Suprapubic skin (tissue), 4 donors: ENCODE measurements around the gene BIRC2. TPM values are rescaled to one million over a fixed set of nuclear protein-coding genes. Genes with fewer than 3 reads are reported as not detected.

Experiments
- DNase-seq, 2 donors: peaks; one replicate each; pipeline ENCODE4 v3.0.0-alpha.2; 2019; ENCODE audit warnings: low spot score in 2 of 2
- H3K27ac ChIP-seq: fragments of 200-600 bp; sonication (generic); one replicate; pipeline ENCODE4 v1.5.1; 2019
- H3K27me3 ChIP-seq: fragments of 200-600 bp; sonication (generic); one replicate; pipeline ENCODE4 v1.5.1; 2019
- H3K36me3 ChIP-seq: fragments of 200-600 bp; sonication (generic); one replicate; pipeline ENCODE4 v1.5.1; 2019
- H3K4me1 ChIP-seq: fragments of 200-600 bp; sonication (generic); one replicate; pipeline ENCODE4 v1.5.1; 2019
- H3K4me3 ChIP-seq: fragments of 200-600 bp; sonication (generic); one replicate; pipeline ENCODE4 v1.5.1; 2019; ENCODE audit warnings: mild to moderate bottlenecking
- H3K9me3 ChIP-seq: fragments of 200-600 bp; sonication (generic); one replicate; pipeline ENCODE4 v1.5.1; 2019
- EP300 ChIP-seq: sonication (generic); formaldehyde crosslinking; IDR thresholded peaks from one replicate; pipeline ENCODE4 v1.6.1; 2017; ENCODE audit warnings: antibody characterized with exemption
- POLR2A ChIP-seq, 2 donors: fragments of 450-650 bp; IDR thresholded peaks; one replicate each; pipeline ENCODE4 v1.6.1; 2017; ENCODE audit warnings: antibody characterized with exemption in 2 of 2, mild to moderate bottlenecking in 2 of 2, moderate library complexity in 2 of 2
- POLR2AphosphoS5 ChIP-seq, 3 donors: sonication (generic); formaldehyde crosslinking; IDR thresholded peaks; one replicate each; pipeline ENCODE4 v1.6.1; 2017; ENCODE audit warnings: antibody characterized with exemption in 3 of 3
- WGBS: methylation state at CpG from one replicate; pipeline ENCODE4 v1.1.5; 2018; 5-methylcytosine and 5-hydroxymethylcytosine counted together
- total RNA-seq, 4 donors: library from RNA; depleted of rRNA; stranded (reverse); fragments of >200 nt; gene quantifications; one replicate each; pipeline ENCODE4 v1.1.0, GENCODE V29; 2016
- TF ChIP-seq, protein P1 (sequence below), 2 donors: fragments of 200-600 bp in 1 of 2; fragments of 450-650 bp in 1 of 2; sonication (generic) in 1 of 2; IDR thresholded peaks; one replicate each; pipeline ENCODE4 v1.5.1; 2016 to 2019; ENCODE audit warnings: antibody characterized with exemption in 2 of 2, mild to moderate bottlenecking in 1 of 2, moderate library complexity in 1 of 2

The BIRC2 gene
- total RNA-seq, 4 donors from 2014 or later, result 56.9 to 76.5 (median 64.6) TPM

DNA sequence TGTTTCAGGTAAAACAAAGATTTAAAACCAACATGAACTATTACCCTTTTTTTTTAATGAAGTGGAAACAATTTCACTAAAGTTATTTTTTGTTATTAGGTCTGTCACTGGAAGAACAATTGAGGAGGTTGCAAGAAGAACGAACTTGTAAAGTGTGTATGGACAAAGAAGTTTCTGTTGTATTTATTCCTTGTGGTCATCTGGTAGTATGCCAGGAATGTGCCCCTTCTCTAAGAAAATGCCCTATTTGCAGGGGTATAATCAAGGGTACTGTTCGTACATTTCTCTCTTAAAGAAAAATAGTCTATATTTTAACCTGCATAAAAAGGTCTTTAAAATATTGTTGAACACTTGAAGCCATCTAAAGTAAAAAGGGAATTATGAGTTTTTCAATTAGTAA lies 30.9 kb downstream of the BIRC2 start:
- no peaks in the 10 kb centered on the region for H3K4me1 ChIP-seq
- H3K36me3 ChIP-seq, result peaks cover 55% of the 10 kb centered on the region
- no peak overlapping the region for H3K27ac ChIP-seq
- H3K27me3 ChIP-seq, result no peaks in the 10 kb centered on the region
- WGBS, result 72% methylated on average over 2 of the region's 2 CpGs
- H3K9me3 ChIP-seq, result no peaks in the 10 kb centered on the region
- no peak for DNase-seq
- no peak overlapping the region for H3K4me3 ChIP-seq
- TF ChIP-seq EP300, result no peak
- TF ChIP-seq, protein P1, sequence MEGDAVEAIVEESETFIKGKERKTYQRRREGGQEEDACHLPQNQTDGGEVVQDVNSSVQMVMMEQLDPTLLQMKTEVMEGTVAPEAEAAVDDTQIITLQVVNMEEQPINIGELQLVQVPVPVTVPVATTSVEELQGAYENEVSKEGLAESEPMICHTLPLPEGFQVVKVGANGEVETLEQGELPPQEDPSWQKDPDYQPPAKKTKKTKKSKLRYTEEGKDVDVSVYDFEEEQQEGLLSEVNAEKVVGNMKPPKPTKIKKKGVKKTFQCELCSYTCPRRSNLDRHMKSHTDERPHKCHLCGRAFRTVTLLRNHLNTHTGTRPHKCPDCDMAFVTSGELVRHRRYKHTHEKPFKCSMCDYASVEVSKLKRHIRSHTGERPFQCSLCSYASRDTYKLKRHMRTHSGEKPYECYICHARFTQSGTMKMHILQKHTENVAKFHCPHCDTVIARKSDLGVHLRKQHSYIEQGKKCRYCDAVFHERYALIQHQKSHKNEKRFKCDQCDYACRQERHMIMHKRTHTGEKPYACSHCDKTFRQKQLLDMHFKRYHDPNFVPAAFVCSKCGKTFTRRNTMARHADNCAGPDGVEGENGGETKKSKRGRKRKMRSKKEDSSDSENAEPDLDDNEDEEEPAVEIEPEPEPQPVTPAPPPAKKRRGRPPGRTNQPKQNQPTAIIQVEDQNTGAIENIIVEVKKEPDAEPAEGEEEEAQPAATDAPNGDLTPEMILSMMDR (IDR thresholded peaks at IDR 0.05), result no peak
- TF ChIP-seq POLR2A (IDR thresholded peaks at IDR 0.05), result no peak
- no peak for TF ChIP-seq POLR2AphosphoS5 (IDR thresholded peaks at IDR 0.05)

DNA sequence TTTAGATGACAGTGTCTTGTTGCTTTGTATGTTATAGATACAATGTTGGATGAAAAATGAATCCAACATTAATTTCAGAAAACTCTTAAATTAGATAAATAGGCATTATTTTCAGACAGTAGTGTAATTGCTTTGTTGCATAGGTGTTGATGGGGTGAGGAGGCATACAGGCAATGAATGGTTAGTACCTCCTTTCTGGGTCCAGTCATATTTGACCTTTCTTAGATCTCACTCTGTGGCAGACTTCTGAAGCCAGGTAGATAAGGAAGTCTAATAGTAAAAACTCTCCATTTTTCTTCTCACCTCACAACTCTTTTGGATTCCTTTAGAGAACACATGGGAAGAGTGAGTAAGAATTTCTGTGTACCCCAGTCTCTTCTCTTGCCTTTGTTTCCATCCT lies 31.8 kb downstream of the BIRC2 start:
- Histone ChIP-seq H3K27me3 (no peaks in the 10 kb centered on the region), H3K27ac (no peak overlapping the region), H3K4me1 (no peaks in the 10 kb centered on the region), H3K9me3 (no peaks in the 10 kb centered on the region), H3K36me3 (peaks cover 58% of the 10 kb centered on the region), H3K4me3 (no peak overlapping the region)
- TF ChIP-seq POLR2AphosphoS5 (IDR thresholded peaks at IDR 0.05) (no peak), POLR2A (IDR thresholded peaks at IDR 0.05) (no peak), EP300 (no peak)
- TF ChIP-seq, protein P1 (IDR thresholded peaks at IDR 0.05), result no peak
- DNase-seq, result no peak

DNA sequence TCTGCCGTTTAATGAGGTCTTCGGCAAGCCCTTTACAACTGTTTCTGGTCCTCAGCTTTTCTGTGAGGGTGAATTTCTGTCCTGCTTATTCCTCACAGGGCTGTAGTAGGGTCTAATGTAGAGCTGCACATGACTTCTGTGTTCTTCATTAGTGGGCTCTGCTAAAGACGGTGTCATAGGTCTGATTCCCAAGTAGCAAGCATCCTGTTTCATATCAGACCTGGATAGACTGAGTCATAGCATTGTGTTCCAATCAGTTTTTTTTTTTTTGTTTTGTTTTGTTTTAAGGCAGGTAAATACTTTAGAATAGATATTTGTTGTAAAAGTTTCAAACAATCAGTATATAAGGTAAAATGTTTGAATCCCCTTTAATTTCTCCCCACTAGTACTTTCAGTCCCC lies 35.4 kb downstream of the BIRC2 start:
- Histone ChIP-seq H3K9me3 (no peaks in the 10 kb centered on the region), H3K27ac (no peak overlapping the region), H3K4me3 (no peak overlapping the region), H3K4me1 (no peaks in the 10 kb centered on the region), H3K36me3 (peaks cover 71% of the 10 kb centered on the region), H3K27me3 (no peaks in the 10 kb centered on the region)
- DNase-seq, result no peak
- no peak for TF ChIP-seq POLR2A (IDR thresholded peaks at IDR 0.05)
- TF ChIP-seq EP300, result no peak
- TF ChIP-seq, protein P1 (IDR thresholded peaks at IDR 0.05), result no peak
- TF ChIP-seq POLR2AphosphoS5 (IDR thresholded peaks at IDR 0.05), result no peak
- WGBS, result 92% methylated on average over 3 of the region's 3 CpGs

DNA sequence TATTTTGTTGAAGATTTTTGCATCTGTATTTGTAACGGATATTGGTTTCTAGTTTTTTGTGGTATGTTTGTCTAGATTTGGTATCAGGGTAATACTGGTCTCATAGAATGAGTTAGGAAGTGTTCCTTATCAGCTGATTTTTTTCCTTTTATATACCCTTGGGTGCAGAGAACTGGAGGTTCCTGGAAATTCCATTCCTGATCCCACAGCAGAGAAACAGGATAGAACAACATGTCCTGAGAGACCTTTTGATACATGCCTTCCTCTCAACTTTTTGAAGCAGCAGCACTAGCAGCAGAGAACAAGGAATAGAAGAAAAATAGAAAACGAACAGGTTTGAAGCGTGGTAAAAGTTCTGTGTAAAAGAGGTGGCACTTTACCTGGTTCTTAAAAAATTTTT lies 36.8 kb downstream of the BIRC2 start:
- H3K9me3 ChIP-seq, result no peaks in the 10 kb centered on the region
- H3K27me3 ChIP-seq, result no peaks in the 10 kb centered on the region
- TF ChIP-seq EP300, result no peak
- TF ChIP-seq, protein P1 (IDR thresholded peaks at IDR 0.05), result no peak
- TF ChIP-seq POLR2AphosphoS5 (IDR thresholded peaks at IDR 0.05), result no peak
- no peak for TF ChIP-seq POLR2A (IDR thresholded peaks at IDR 0.05)
- H3K4me3 ChIP-seq, result no peak overlapping the region
- 91% methylated on average over 3 of the region's 3 CpGs for WGBS
- H3K4me1 ChIP-seq, result no peaks in the 10 kb centered on the region
- H3K27ac ChIP-seq, result no peak overlapping the region
- DNase-seq, result no peak
- peaks cover 62% of the 10 kb centered on the region for H3K36me3 ChIP-seq

DNA sequence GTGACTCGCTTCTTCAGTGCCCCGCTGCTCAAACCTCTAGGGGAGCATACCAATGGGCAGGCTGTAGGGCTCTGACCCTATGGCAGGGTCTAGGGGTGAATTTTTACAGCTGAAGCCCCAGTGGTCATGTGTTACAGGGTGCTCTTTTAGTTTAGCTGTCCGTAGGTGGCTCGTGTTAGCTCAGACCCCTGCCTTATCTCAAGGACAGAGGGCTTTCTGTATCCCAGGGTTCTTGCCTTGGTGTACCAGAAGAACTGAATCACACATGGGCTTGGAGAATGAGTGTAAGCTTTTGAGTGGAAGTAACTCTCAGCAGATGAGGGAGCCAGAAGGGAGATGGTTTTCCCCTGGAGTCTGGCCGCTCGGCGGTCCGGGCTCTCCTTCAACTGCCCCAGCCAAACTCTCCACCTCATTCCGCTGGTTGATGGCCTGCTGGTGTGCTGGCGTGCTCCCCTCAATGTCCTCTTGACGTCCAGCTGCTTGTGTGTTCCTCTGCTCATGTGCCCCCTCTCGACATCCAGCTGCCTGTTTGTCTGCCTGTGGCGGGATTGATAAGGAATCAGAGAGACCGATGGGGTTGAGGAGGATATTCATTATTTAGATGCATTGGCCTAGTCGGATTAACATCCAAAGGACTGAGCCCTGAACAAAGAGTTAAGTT lies 37.5 kb downstream of the BIRC2 start:
- peaks cover 62% of the 10 kb centered on the region for H3K36me3 ChIP-seq
- no peak overlapping the region for H3K27ac ChIP-seq
- 87% methylated on average over 15 of the region's 15 CpGs for WGBS

More for the DNA sequence above, 37.5 kb downstream of the BIRC2 start:
- TF ChIP-seq, protein P1 (IDR thresholded peaks at IDR 0.05), result no peak
- no peak for TF ChIP-seq POLR2AphosphoS5 (IDR thresholded peaks at IDR 0.05)
- TF ChIP-seq EP300, result no peak
- no peak for TF ChIP-seq POLR2A (IDR thresholded peaks at IDR 0.05)
- no peaks in the 10 kb centered on the region for H3K27me3 ChIP-seq
- DNase-seq, result peak in 1 of 2 donors; percentile 54
- H3K9me3 ChIP-seq, result no peaks in the 10 kb centered on the region
- no peak overlapping the region for H3K4me3 ChIP-seq
- H3K4me1 ChIP-seq, result no peaks in the 10 kb centered on the region
